ENCODE measurements around the gene NFKBIL1. TPM values are rescaled to one million over a fixed set of nuclear protein-coding genes. Genes with fewer than 3 reads are reported as not detected.

Gene NFKBIL1
- total and polyA plus RNA-seq, 2 experiments from 2014 or later = 9.6 to 12.3 TPM

GRCh38 chr6:31567531-31568370 is 20.3 kb downstream of the NFKBIL1 start:
- peak overlapping the region; percentile 74; the same call in 1 of the 2 replicates for H2AFZ ChIP-seq
- no peak overlapping the region for H3K4me2 ChIP-seq
- peaks cover 5% of the 10 kb centered on the region; the same call in 1 of the 2 replicates for H3K4me1 ChIP-seq (ENCODE audit: insufficient read depth)
- no peaks in the 10 kb centered on the region; the same call in 2 of the 3 replicates for H3K9me3 Mint-ChIP-seq
- no peaks in the 10 kb centered on the region for H3K36me3 ChIP-seq (ENCODE audit: insufficient read depth)
- no peak for TF ChIP-seq REST (IDR thresholded peaks at IDR 0.05; ENCODE audit: unreplicated experiment)
- TF ChIP-seq ZNF114 (CRISPR knock-in tag; IDR thresholded peaks at IDR 0.05) = no peak
- no peak for TF ChIP-seq POLR2AphosphoS5 (IDR thresholded peaks at IDR 0.05; ENCODE audit: low read depth)
- TF ChIP-seq CTCF (conservative IDR thresholded peaks at IDR 0.05; ENCODE audit: low read depth in 2 of 2) = no peak
- no peak for TF ChIP-seq ZNF462 (CRISPR knock-in tag; IDR thresholded peaks at IDR 0.05)
- no peak for TF ChIP-seq EZH2 (IDR thresholded peaks at IDR 0.05; ENCODE audit: low read depth, unreplicated experiment)
- TF ChIP-seq ZNF331 (CRISPR knock-in tag; IDR thresholded peaks at IDR 0.05; ENCODE audit: low read depth) = no peak
- TF ChIP-seq ETS1 (IDR thresholded peaks at IDR 0.05) = no peak
- TF ChIP-seq CREB1 (CRISPR knock-in tag; IDR thresholded peaks at IDR 0.05; ENCODE audit: low read depth) = no peak
- no peak for TF ChIP-seq STAT1 (IDR thresholded peaks at IDR 0.05; ENCODE audit: unreplicated experiment)
- TF ChIP-seq NANOG (IDR thresholded peaks at IDR 0.05; ENCODE audit: borderline replicate concordance) = no peak
- H3F3A ChIP-seq (replicated peaks; ENCODE audit: low read depth) = 0 out of 2 replicates have a peak, but pooled peaks cover 2% of the 10 kb centered on the region
- no peak overlapping the region for H3K4me3 Mint-ChIP-seq
- ATAC-seq (peak; percentile 85), DNase-seq (ENCODE audit: low spot score) (no peak)
- H3K27me3 ChIP-seq (ENCODE audit: insufficient read depth) = no peaks in the 10 kb centered on the region
- H3K79me2 ChIP-seq (replicated peaks; ENCODE audit: insufficient read depth) = no peaks in the 10 kb centered on the region
- no peaks in the 10 kb centered on the region for H3K9me2 ChIP-seq (ENCODE audit: insufficient read depth)
- H3K27ac ChIP-seq (ENCODE audit: low read depth) = 0 out of 2 replicates have a peak overlapping the region, but pooled peaks have one; percentile 15
- H3K27me3 Mint-ChIP-seq (ENCODE audit: insufficient read depth, low read depth, poor library complexity) = peaks cover 7% of the 10 kb centered on the region
- H4K20me1 ChIP-seq (replicated peaks; ENCODE audit: insufficient read depth) = no peaks in the 10 kb centered on the region
- H3K27ac Mint-ChIP-seq = no peak overlapping the region
- H3K4me1 Mint-ChIP-seq = peaks cover 8% of the 10 kb centered on the region
- H3K4me3 ChIP-seq = no peak overlapping the region
- no peaks in the 10 kb centered on the region for H3K36me3 Mint-ChIP-seq (ENCODE audit: low read depth)
